ENCODE measurements around the gene BAIAP3. TPM values are rescaled to one million over a fixed set of nuclear protein-coding genes. Genes with fewer than 3 reads are reported as not detected.

BAIAP3 gene
- total and polyA plus RNA-seq, 2 of the 8 experiments (the other 6 are each of a cell fraction or from before 2014, with no cell fraction given): 2.9 to 6.8 TPM

DNA sequence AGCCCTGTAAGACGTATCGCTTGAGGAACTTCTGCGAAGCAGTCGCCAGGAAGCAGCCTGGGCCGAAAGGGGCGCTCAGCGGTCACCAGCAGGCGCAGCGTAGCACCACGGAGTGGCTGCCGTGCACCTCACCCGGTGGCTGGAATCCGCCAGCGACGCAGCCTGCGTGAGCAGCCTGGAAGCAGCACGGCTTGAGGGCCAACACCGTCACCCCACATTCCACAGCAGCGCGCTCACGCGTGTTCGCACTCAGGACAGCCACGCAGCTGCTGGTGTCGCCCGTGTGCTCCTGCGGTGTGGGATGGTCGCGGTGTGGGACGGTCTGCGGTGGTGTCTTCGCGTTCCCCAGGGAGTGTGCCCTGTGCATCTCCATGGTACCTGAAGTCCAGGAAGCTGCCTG is 14.4 kb upstream of the BAIAP3 start:
- Histone ChIP-seq H3K36me3 (ENCODE audit: control insufficient read depth in 2 of 4, insufficient read depth in 4 of 4, low read length in 3 of 4) (peaks cover 57 to 84% (median 79%) of the 10 kb centered on the region in 4 experiments), H3K18ac (ENCODE audit: extremely low read depth, low read length) (no peak overlapping the region), H2BK20ac (ENCODE audit: low read length) (no peak overlapping the region), H3K9ac (replicated peaks in 1 of 4; ENCODE audit: extremely low read depth in 1 of 4, low read depth in 3 of 4, low read length in 3 of 4) (no peak overlapping the region), H3K79me2 (ENCODE audit: control insufficient read depth in 1 of 2, insufficient read depth in 2 of 2, low read length in 2 of 2) (peaks cover 0 to 33% of the 10 kb centered on the region in 2 experiments; a peak in 3 of 4 replicates), H3K79me1 (ENCODE audit: low read depth, low read length) (peaks cover 13% of the 10 kb centered on the region), H4K5ac (ENCODE audit: insufficient read length, low read depth, low read length) (no peak overlapping the region), H3K27me3 (replicated peaks in 1 of 4; ENCODE audit: control insufficient read depth in 3 of 4, extremely low read depth in 1 of 4, insufficient read depth in 3 of 4, low read length in 3 of 4) (no peaks in the 10 kb centered on the region), H2BK120ac (replicated peaks; ENCODE audit: low read depth, low read length) (no peak overlapping the region), H4K8ac (ENCODE audit: extremely low read depth, insufficient read depth, low read length) (no peak overlapping the region), H2AFZ (ENCODE audit: low read length) (no peak overlapping the region), H2BK12ac (ENCODE audit: low read depth, low read length) (no peak overlapping the region), H3K56ac (replicated peaks; ENCODE audit: insufficient read length, low read depth, low read length) (no peak overlapping the region), H3K4ac (replicated peaks; ENCODE audit: insufficient read length, low read depth, low read length) (no peak overlapping the region), H2BK15ac (ENCODE audit: low read length) (no peak overlapping the region), H3K4me2 (ENCODE audit: insufficient read depth in 1 of 2, low read depth in 2 of 2, low read length in 2 of 2) (no peak overlapping the region), H3K14ac (ENCODE audit: insufficient read length) (no peak overlapping the region), H4K20me1 (replicated peaks in 1 of 2; ENCODE audit: control insufficient read depth in 1 of 2, insufficient read depth in 2 of 2, low read length in 2 of 2) (peaks cover 30 to 43% of the 10 kb centered on the region in 2 experiments), H4K91ac (replicated peaks; ENCODE audit: insufficient read length, low read length) (no peak overlapping the region), H2AK5ac (ENCODE audit: low read depth, low read length) (no peak overlapping the region), H3K4me3 (ENCODE audit: extremely low read depth in 1 of 4, insufficient read depth in 2 of 4, low read depth in 3 of 4, low read length in 4 of 4) (no peak overlapping the region), H3K4me1 (replicated peaks in 1 of 4; ENCODE audit: control insufficient read depth in 3 of 4, insufficient read depth in 4 of 4, low read length in 3 of 4) (no peaks in the 10 kb centered on the region; a peak in 1 of 7 replicates), H3K27ac (ENCODE audit: low read depth, low read length) (no peak overlapping the region), H3K23ac (ENCODE audit: insufficient read length) (no peak overlapping the region), H3K23me2 (ENCODE audit: low read depth, low read length) (no peaks in the 10 kb centered on the region), H3K9me3 (ENCODE audit: insufficient read depth in 2 of 2, low read depth in 1 of 2, low read length in 1 of 2) (no peaks in the 10 kb centered on the region), H2BK5ac (ENCODE audit: low read depth, low read length) (no peak overlapping the region; the same call in 1 of the 2 replicates)
- CTCF ChIA-PET (ENCODE audit: partially characterized antibody): interaction anchor here (0.6 to 2.5 kb wide), 2 partner anchors 11 to 150 kb away, joined by 3 to 11 read pairs; no protein-coding TSS in a partner anchor
- no peak for FAIRE-seq
- POLR2A ChIA-PET (ENCODE audit: partially characterized antibody): interaction anchor here (1.4 to 11.4 kb wide), 3 partner anchors 7 to 13 kb away, joined by 5 to 106 read pairs (median 8); no protein-coding TSS in a partner anchor
- no peak for DNase-seq (ENCODE audit: low read depth in 1 of 2, low spot score in 2 of 2)
- 94% methylated on average over 33 of the region's 33 CpGs; no CpG with 5 or more reads in 1 of the 2 experiments for WGBS, 2 experiments (ENCODE audit: extremely low coverage in 1 of 2, insufficient coverage in 1 of 2, insufficient read length in 1 of 2, insufficient replicate concordance in 2 of 2, low coverage in 1 of 2, low lambda C conversion rate in 2 of 2, missing lambda C conversion rate in 1 of 2)
- no peak for TF ChIP-seq EZH2 (IDR thresholded peaks at IDR 0.05; ENCODE audit: low read depth, low read length, severe bottlenecking)
- no peak for TF ChIP-seq RAD21 (IDR thresholded peaks at IDR 0.05 in 1 of 2, conservative IDR thresholded peaks at IDR 0.05 in 1 of 2; ENCODE audit: low read depth in 2 of 2, low read length in 2 of 2)
- TF ChIP-seq CREB1 (IDR thresholded peaks at IDR 0.05): no peak
- no peak for TF ChIP-seq CHD2 (IDR thresholded peaks at IDR 0.05; ENCODE audit: low read length)
- TF ChIP-seq, protein P1, sequence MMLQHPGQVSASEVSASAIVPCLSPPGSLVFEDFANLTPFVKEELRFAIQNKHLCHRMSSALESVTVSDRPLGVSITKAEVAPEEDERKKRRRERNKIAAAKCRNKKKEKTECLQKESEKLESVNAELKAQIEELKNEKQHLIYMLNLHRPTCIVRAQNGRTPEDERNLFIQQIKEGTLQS (IDR thresholded peaks at IDR 0.05; ENCODE audit: insufficient read depth, low read depth, low read length): no peak
- TF ChIP-seq FOSL1 (IDR thresholded peaks at IDR 0.05; ENCODE audit: insufficient read depth, low read depth, low read length): no peak
- no peak for TF ChIP-seq BACH1 (IDR thresholded peaks at IDR 0.05; ENCODE audit: low read length)
- TF ChIP-seq JUND (IDR thresholded peaks at IDR 0.05; ENCODE audit: low read length): no peak
- TF ChIP-seq, protein P2, sequence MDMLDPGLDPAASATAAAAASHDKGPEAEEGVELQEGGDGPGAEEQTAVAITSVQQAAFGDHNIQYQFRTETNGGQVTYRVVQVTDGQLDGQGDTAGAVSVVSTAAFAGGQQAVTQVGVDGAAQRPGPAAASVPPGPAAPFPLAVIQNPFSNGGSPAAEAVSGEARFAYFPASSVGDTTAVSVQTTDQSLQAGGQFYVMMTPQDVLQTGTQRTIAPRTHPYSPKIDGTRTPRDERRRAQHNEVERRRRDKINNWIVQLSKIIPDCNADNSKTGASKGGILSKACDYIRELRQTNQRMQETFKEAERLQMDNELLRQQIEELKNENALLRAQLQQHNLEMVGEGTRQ (IDR thresholded peaks at IDR 0.05; ENCODE audit: low read length): no peak
- TF ChIP-seq RNF2 (IDR thresholded peaks at IDR 0.05; ENCODE audit: borderline replicate concordance, low read depth, low read length, missing control alignments, poor library complexity, severe bottlenecking): no peak
- 0 out of 2 replicates have a peak, but pooled peaks have one; percentile 9 for TF ChIP-seq TEAD4 (IDR thresholded peaks at IDR 0.05; ENCODE audit: low read depth, low read length)
- no peak for TF ChIP-seq MAFK (IDR thresholded peaks at IDR 0.05; ENCODE audit: low read depth, low read length)
